SK-N-MC (cell line): ENCODE measurements around the gene RPL7L1.

ENCODE experiments used
- EZH2 ChIP-seq: fragments of 200-600 bp; sonication (generic); IDR thresholded peaks from one replicate; pipeline ENCODE4 v1.6.1; 2017; ENCODE audit warnings: antibody characterized with exemption
- POLR2AphosphoS5 ChIP-seq: IDR thresholded peaks from 2 replicates; pipeline ENCODE4 v1.6.1; 2012; ENCODE audit warnings: mild to moderate bottlenecking, low read depth, low read length, borderline replicate concordance

DNA sequence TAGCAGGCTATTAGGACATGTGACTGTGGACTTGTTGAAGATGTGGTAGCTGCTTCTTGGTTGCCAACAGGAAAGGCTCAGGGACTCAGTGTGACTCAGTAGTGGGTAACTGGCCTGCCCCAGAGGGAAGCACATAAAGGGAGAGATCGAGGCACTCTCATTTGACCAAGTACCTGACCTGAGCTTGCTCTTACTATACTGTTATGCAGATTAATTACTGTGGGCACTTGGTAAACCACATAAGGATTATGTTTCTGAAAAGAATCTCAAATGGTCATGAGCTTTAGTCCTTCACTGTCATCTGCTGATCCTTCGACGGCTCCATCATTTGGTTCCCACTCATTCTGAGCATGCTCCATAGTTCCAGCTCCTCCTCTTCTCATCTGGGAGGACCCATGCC, 48.2 kb upstream of the RPL7L1 start:
- TF ChIP-seq EZH2 (no peak), POLR2AphosphoS5 (no peak)
